Glutamatergic neuron (in vitro differentiated cells): ENCODE measurements around the gene LRRC7. TPM values are rescaled to one million over a fixed set of nuclear protein-coding genes. Genes with fewer than 3 reads are reported as not detected.

ENCODE experiments used
- DNase-seq: peaks from one replicate; pipeline ENCODE4 v3.0.0; 2022
- H3K27ac Mint-ChIP-seq: one replicate; pipeline ENCODE4 v1.8.0; 2020; ENCODE audit warnings: mild to moderate bottlenecking, mixed read lengths, inconsistent platforms; ENCODE audit not compliant: unreplicated experiment
- H3K27me3 Mint-ChIP-seq: one replicate; pipeline ENCODE4 v1.8.0; 2020; ENCODE audit warnings: mild to moderate bottlenecking, moderate library complexity, mixed read lengths, inconsistent platforms; ENCODE audit not compliant: unreplicated experiment
- H3K36me3 Mint-ChIP-seq: one replicate; pipeline ENCODE4 v1.8.0; 2020; ENCODE audit warnings: mild to moderate bottlenecking, mixed read lengths, inconsistent platforms; ENCODE audit not compliant: unreplicated experiment
- H3K4me1 Mint-ChIP-seq: one replicate; pipeline ENCODE4 v1.8.0; 2020; ENCODE audit warnings: mild to moderate bottlenecking, low read depth, mixed read lengths, inconsistent platforms; ENCODE audit not compliant: unreplicated experiment
- H3K4me3 Mint-ChIP-seq: one replicate; pipeline ENCODE4 v1.8.0; 2020; ENCODE audit warnings: mild to moderate bottlenecking, mixed read lengths, inconsistent platforms; ENCODE audit not compliant: unreplicated experiment
- H3K9me3 Mint-ChIP-seq: one replicate; pipeline ENCODE4 v1.8.0; 2020; ENCODE audit warnings: mild to moderate bottlenecking, moderate library complexity, mixed read lengths, inconsistent platforms; ENCODE audit not compliant: unreplicated experiment
- CTCF ChIP-seq: fragments of 200-600 bp; sonication (generic); IDR thresholded peaks from one replicate; pipeline ENCODE4 v1.5.0; 2021; ENCODE audit not compliant: partially characterized antibody, unreplicated experiment
- total RNA-seq: library from RNA; stranded (reverse); fragmentation: NEBNext Ultra II Directional; extraction: Animal tissue kit (Norgen Biotek cat#: 25700); gene quantifications from one replicate; pipeline ENCODE4 v1.2.1, GENCODE V29; 2021; ENCODE audit not compliant: unreplicated experiment

Gene LRRC7
- total RNA-seq, 1 donor from 2014 or later = 19.1 TPM

- Mint-ChIP-seq H3K4me3 (no peak overlapping the region), H3K27me3 (peaks cover 1% of the 10 kb centered on the region), H3K4me1 (no peaks in the 10 kb centered on the region), H3K27ac (no peak overlapping the region), H3K9me3 (peaks cover 13% of the 10 kb centered on the region), H3K36me3 (peaks cover 13% of the 10 kb centered on the region)
- DNase-seq = peak; percentile 13
- TF ChIP-seq CTCF = no peak
Observed at GRCh38 chr1:69932760-69933159, 365.0 kb downstream of the LRRC7 start.

DNA sequence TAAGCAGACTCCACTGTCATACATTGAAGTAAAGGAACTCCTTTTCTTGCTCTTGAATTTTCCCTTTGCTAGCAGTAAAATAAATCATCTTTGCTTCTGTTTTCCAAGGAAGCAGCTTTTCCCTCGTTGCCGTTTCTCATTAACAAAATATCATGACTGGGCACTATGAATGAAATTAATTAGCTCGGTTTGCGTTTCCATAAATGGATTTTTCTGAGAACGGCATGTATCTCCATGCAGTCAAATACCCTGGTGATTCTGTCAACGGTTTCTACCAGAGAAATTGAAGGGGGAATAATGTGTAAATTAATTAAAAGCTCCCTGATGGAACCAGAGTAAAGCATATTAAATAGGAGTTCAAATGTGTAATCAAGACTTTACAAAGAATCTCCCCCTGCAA is 372.5 kb downstream of the LRRC7 start:
- no peaks in the 10 kb centered on the region for H3K4me1 Mint-ChIP-seq

GRCh38 chr1:69940816-69941215 is 373.1 kb downstream of the LRRC7 start:
- no peaks in the 10 kb centered on the region for H3K9me3 Mint-ChIP-seq
- H3K4me1 Mint-ChIP-seq = no peaks in the 10 kb centered on the region
- H3K27ac Mint-ChIP-seq = no peak overlapping the region
- H3K4me3 Mint-ChIP-seq = no peak overlapping the region
- no peak for TF ChIP-seq CTCF
- no peaks in the 10 kb centered on the region for H3K27me3 Mint-ChIP-seq
- peaks cover 4% of the 10 kb centered on the region for H3K36me3 Mint-ChIP-seq
- no peak for DNase-seq

More for the DNA sequence above, 372.5 kb downstream of the LRRC7 start:
- TF ChIP-seq CTCF = no peak
- Mint-ChIP-seq H3K27me3 (no peaks in the 10 kb centered on the region), H3K9me3 (no peaks in the 10 kb centered on the region), H3K36me3 (peaks cover under 1% of the 10 kb centered on the region), H3K4me3 (no peak overlapping the region), H3K27ac (no peak overlapping the region)
- no peak for DNase-seq

DNA sequence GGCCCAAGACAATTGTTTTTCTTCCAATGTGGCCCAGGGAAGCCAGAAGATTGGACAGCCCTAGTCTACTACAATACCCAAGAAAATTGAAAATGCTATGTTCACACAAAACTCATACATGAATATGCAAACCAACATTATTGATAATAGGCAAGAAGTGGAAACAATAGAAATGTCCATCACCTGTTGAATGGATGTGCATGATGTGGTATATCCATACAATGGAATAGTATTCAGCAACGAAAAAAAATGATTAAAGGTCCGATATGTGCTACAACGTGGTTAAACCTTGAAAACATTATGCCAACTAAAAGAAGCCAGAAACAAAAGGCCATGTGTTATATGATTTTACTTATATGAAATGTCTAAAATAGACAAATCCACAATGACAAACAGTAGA is 375.3 kb downstream of the LRRC7 start:
- H3K4me1 Mint-ChIP-seq = no peaks in the 10 kb centered on the region
- H3K27ac Mint-ChIP-seq = no peak overlapping the region
- H3K27me3 Mint-ChIP-seq = peaks cover 1% of the 10 kb centered on the region
- H3K9me3 Mint-ChIP-seq = no peaks in the 10 kb centered on the region
- H3K36me3 Mint-ChIP-seq = peaks cover 4% of the 10 kb centered on the region
- TF ChIP-seq CTCF = no peak
- H3K4me3 Mint-ChIP-seq = no peak overlapping the region
- no peak for DNase-seq

DNA sequence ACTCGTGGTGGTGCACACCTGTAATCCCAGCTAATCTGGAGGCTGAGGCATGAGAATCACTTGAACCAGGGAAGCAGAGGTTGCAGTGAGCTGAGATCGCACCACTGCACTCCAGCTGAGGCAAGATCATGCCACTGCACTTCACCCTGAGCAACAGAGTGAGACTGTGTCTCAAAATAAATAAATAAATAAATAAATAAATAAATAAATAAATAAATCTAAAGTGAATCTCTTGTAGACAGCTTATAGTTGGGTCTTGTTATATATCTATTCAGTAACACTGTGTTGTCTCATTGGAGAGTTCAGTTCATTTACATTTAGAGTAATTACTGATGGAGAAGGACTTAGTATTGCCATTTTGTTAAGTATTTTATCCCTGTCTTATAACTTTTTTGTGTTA is 379.2 kb downstream of the LRRC7 start:
- Mint-ChIP-seq H3K4me1 (no peaks in the 10 kb centered on the region), H3K36me3 (peaks cover 4% of the 10 kb centered on the region), H3K4me3 (no peak overlapping the region), H3K27ac (no peak overlapping the region), H3K27me3 (peaks cover 1% of the 10 kb centered on the region), H3K9me3 (no peaks in the 10 kb centered on the region)
- TF ChIP-seq CTCF = no peak
- DNase-seq = no peak
